UCSD-AML1 (cell line): ENCODE measurements around the gene IFNGR1.
A peak's percentile ranks its signal among the peaks of the same experiment; 100 is the strongest.

ENCODE experiments used
- DNase-seq: peaks from one replicate; lab custom pipeline; 2025; ENCODE audit not compliant: unreplicated experiment; lab: John Stamatoyannopoulos, UW

Gene IFNGR1

GRCh38 chr6:137177611-137178010, 41.6 kb downstream of the IFNGR1 start:
- DNase-seq, result no peak

- DNase-seq, result no peak
Measured at GRCh38 chr6:137176729-137177128, 42.5 kb downstream of the IFNGR1 start.

GRCh38 chr6:137175868-137176245, 43.3 kb downstream of the IFNGR1 start:
- no peak for DNase-seq

- no peak for DNase-seq
Measured at GRCh38 chr6:137175157-137175867, 43.9 kb downstream of the IFNGR1 start.

GRCh38 chr6:137173501-137173900, 45.7 kb downstream of the IFNGR1 start, which contains the start of gene IL22RA2:
Gene IL22RA2 (minus strand): TSS chr6:137173644. CDS start chr6:137161749, 11,895 bp downstream.
- no peak for DNase-seq

GRCh38 chr6:137172734-137173431, 46.3 kb downstream of the IFNGR1 start:
- no peak for DNase-seq

- no peak for DNase-seq
Measured at GRCh38 chr6:137171824-137172733, 47.1 kb downstream of the IFNGR1 start.

- no peak for DNase-seq
Measured at GRCh38 chr6:137171053-137171374, 48.2 kb downstream of the IFNGR1 start.

GRCh38 chr6:137170266-137171052, 48.7 kb downstream of the IFNGR1 start:
- no peak for DNase-seq

GRCh38 chr6:137167702-137168377, 51.3 kb downstream of the IFNGR1 start:
- DNase-seq, result no peak

GRCh38 chr6:137166247-137167098, 52.7 kb downstream of the IFNGR1 start:
- DNase-seq, result no peak

- DNase-seq, result peak; percentile 38
Measured at GRCh38 chr6:137165375-137166246, 53.6 kb downstream of the IFNGR1 start.

- DNase-seq, result no peak
Measured at GRCh38 chr6:137163732-137164318, 55.4 kb downstream of the IFNGR1 start.

- DNase-seq, result no peak
Measured at GRCh38 chr6:137162692-137163306, 56.4 kb downstream of the IFNGR1 start.

- no peak for DNase-seq
Measured at GRCh38 chr6:137161949-137162348, 57.2 kb downstream of the IFNGR1 start.

- DNase-seq, result no peak
Measured at GRCh38 chr6:137160763-137161162, 58.4 kb downstream of the IFNGR1 start.

- no peak for DNase-seq
Measured at GRCh38 chr6:137159912-137160311, 59.3 kb downstream of the IFNGR1 start.

- no peak for DNase-seq
Measured at GRCh38 chr6:137157601-137158000, 61.6 kb downstream of the IFNGR1 start.
